ENCODE measurements around the gene IFIT1.
"Not testable (repeated sequence)": the region's sequence is repeated elsewhere in the genome, so short reads cannot be mapped to it uniquely, and the experiment has no call there.

IFIT1 gene

DNA sequence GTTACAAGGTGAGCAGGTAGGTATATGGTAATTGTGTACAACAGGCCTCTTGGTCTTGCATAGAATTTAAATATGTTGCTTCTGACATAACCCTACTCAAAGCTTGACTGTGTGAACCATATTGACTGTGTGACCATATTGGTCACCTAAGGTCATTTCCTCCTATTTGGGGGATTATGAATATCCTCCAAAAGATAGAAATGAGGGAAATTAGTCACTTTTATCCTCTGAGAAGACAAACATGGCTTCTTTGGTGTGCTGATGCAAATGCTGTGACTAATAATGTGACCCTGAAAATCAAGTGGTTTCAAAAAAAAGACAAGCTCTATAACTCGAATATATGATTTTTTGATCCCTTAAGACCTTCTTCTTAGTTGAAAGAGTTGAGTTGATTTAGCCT, 49.9 kb downstream of the IFIT1 start:
- no peak overlapping the region for H3K4me3 ChIP-seq (ENCODE audit: low read depth, low read length)
- no peak for TF ChIP-seq MYC (IDR thresholded peaks at IDR 0.05; ENCODE audit: low read depth, low read length)
- no peak for TF ChIP-seq POLR2A (IDR thresholded peaks at IDR 0.05; ENCODE audit: extremely low read depth, insufficient read length)
- TF ChIP-seq, protein P1, sequence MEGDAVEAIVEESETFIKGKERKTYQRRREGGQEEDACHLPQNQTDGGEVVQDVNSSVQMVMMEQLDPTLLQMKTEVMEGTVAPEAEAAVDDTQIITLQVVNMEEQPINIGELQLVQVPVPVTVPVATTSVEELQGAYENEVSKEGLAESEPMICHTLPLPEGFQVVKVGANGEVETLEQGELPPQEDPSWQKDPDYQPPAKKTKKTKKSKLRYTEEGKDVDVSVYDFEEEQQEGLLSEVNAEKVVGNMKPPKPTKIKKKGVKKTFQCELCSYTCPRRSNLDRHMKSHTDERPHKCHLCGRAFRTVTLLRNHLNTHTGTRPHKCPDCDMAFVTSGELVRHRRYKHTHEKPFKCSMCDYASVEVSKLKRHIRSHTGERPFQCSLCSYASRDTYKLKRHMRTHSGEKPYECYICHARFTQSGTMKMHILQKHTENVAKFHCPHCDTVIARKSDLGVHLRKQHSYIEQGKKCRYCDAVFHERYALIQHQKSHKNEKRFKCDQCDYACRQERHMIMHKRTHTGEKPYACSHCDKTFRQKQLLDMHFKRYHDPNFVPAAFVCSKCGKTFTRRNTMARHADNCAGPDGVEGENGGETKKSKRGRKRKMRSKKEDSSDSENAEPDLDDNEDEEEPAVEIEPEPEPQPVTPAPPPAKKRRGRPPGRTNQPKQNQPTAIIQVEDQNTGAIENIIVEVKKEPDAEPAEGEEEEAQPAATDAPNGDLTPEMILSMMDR (IDR thresholded peaks at IDR 0.05; ENCODE audit: low read depth, low read length): no peak
- no peak for DNase-seq (ENCODE audit: low read depth)

DNA sequence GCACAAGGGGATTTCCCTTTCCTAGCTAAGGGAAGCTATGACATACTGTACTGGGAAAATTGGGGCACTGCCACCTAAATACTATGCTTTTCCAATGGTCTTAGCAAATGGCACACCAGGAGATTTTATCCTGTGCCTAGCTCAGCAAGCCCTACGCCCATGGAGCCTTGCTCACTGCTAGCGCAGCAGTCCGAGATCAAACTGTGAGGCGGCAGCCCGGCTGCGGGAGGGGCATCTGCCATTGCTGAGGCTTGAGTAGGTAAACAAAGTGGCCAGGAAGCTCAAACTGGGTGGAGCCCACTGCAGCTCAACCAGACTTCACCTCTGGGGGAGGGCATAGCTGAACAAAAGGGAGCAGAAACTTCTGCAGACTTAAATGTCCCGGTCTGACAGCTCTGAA, 52.4 kb downstream of the IFIT1 start:
- not testable (repeated sequence) for H3K4me3 ChIP-seq (ENCODE audit: low read depth, low read length)

GRCh38 chr10:89450901-89451300, 58.5 kb downstream of the IFIT1 start:
- TF ChIP-seq MYC (IDR thresholded peaks at IDR 0.05; ENCODE audit: low read depth, low read length) (no peak), POLR2A (IDR thresholded peaks at IDR 0.05; ENCODE audit: extremely low read depth, insufficient read length) (no peak)
- no peak for DNase-seq (ENCODE audit: low read depth)
- H3K4me3 ChIP-seq (ENCODE audit: low read depth, low read length): no peak overlapping the region

More for the DNA sequence above, 52.4 kb downstream of the IFIT1 start:
- DNase-seq (ENCODE audit: low read depth): not testable (repeated sequence)

- DNase-seq (ENCODE audit: low read depth): no peak
- no peak overlapping the region for H3K4me3 ChIP-seq (ENCODE audit: low read depth, low read length)
- TF ChIP-seq, protein P1 (IDR thresholded peaks at IDR 0.05; ENCODE audit: low read depth, low read length): no peak
- TF ChIP-seq, protein P2, sequence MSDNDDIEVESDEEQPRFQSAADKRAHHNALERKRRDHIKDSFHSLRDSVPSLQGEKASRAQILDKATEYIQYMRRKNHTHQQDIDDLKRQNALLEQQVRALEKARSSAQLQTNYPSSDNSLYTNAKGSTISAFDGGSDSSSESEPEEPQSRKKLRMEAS (IDR thresholded peaks at IDR 0.05; ENCODE audit: low read depth, low read length): no peak
- TF ChIP-seq MYC (IDR thresholded peaks at IDR 0.05; ENCODE audit: low read depth, low read length) (no peak), POLR2A (IDR thresholded peaks at IDR 0.05; ENCODE audit: extremely low read depth, insufficient read length) (no peak)
Measured at GRCh38 chr10:89452193-89452592, 59.8 kb downstream of the IFIT1 start.

- TF ChIP-seq, protein P1 (IDR thresholded peaks at IDR 0.05; ENCODE audit: low read depth, low read length): no peak
- TF ChIP-seq POLR2A (IDR thresholded peaks at IDR 0.05; ENCODE audit: extremely low read depth, insufficient read length) (no peak), MYC (IDR thresholded peaks at IDR 0.05; ENCODE audit: low read depth, low read length) (no peak)
- TF ChIP-seq, protein P2 (IDR thresholded peaks at IDR 0.05; ENCODE audit: low read depth, low read length): no peak
- no peak for DNase-seq (ENCODE audit: low read depth)
Measured at GRCh38 chr10:89454561-89455347, 62.3 kb downstream of the IFIT1 start.

More at GRCh38 chr10:89454561-89455347, 62.3 kb downstream of the IFIT1 start:
- H3K4me3 ChIP-seq (ENCODE audit: low read depth, low read length): no peak overlapping the region

All from NB4 (cell line).